Subcutaneous adipose tissue (tissue), 4 donors: ENCODE results near the gene TMED5. TPM values are rescaled to one million over a fixed set of nuclear protein-coding genes. Genes with fewer than 3 reads are reported as not detected.

Experiments used
- CTCF ChIP-seq: fragments of 450-650 bp; IDR thresholded peaks from one replicate; pipeline ENCODE4 v1.5.1; 2016; ENCODE audit warnings: low read depth, mild to moderate bottlenecking, control low read depth, antibody characterized with exemption, moderate library complexity
- total RNA-seq, 4 donors: library from RNA; depleted of rRNA; stranded (reverse); fragments of >200 nt; gene quantifications; one replicate each; pipeline ENCODE4 v1.1.0, GENCODE V29; 2016

Gene TMED5
- total RNA-seq, 4 donors from 2014 or later, result 64.4 to 178 (median 125) TPM

DNA sequence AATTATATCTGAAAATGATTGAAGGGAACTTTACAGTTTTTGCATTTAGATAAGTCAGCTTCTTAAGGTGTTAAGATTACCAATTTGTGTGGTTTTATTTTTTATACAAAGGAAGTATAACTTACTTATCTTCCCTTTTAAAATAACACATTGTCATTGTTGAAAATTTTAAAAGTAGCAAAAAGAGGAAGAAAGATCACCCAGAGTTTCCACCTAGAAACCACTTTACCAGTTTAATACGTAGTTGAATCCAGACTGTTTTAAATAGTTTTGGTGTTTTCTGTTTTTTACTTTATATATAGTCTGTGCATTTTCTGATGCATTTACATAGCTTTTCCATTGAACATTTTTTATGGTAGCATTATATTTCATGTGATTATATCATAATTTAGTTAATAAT, 6.5 kb upstream of the TMED5 start:
- no peak for TF ChIP-seq CTCF

- no peak for TF ChIP-seq CTCF
Observed at GRCh38 chr1:93180723-93181613, 755 bp upstream of the TMED5 start, which contains the start of gene CCDC18. Gene CCDC18, plus strand, starts transcription at chr1:93180724. Its CDS starts 2,638 bp downstream, at chr1:93183362.

DNA sequence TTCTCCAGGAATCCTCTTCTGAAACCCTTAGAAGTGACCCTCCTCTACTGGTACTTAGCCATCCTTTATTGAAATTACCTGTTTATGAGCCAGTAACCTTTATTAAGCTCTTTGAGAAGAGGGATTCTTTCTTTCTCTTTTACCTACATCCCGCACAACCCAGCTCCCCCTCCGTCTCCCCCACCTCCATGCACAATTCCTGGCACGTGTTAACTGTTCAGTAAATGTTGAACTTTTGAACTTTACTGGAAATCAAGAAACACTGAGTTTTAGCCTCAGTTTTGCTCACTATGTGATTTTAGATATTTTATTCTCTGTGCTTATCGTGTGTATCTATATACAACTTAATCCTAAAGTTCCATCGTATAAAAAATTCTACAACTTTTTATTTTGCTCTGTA, 1.8 kb downstream of the TMED5 start:
- TF ChIP-seq CTCF, result no peak

- TF ChIP-seq CTCF, result no peak
Observed at GRCh38 chr1:93177991-93178390, 2.2 kb downstream of the TMED5 start.

- no peak for TF ChIP-seq CTCF
Observed at GRCh38 chr1:93172778-93173177, 7.4 kb downstream of the TMED5 start.

GRCh38 chr1:93171549-93172034, 8.6 kb downstream of the TMED5 start:
- no peak for TF ChIP-seq CTCF

GRCh38 chr1:93167006-93167405, 13.2 kb downstream of the TMED5 start:
- no peak for TF ChIP-seq CTCF
